Aorta (tissue), 5 donors: ENCODE measurements around the gene CTTNBP2NL. TPM values are rescaled to one million over a fixed set of nuclear protein-coding genes. Genes with fewer than 3 reads are reported as not detected.

ENCODE experiments used
- ATAC-seq: fragments of 200-7000 bp; cut with Tn5 transposase; one replicate; pipeline ENCODE4 v1.9.1; 2022; ENCODE audit warnings: moderate library complexity; ENCODE audit not compliant: low FRiP score
- DNase-seq, 2 donors: peaks; one replicate each; pipeline ENCODE4 v3.0.0-alpha.2; 2020
- H3K27ac ChIP-seq, 2 donors: one replicate each; pipeline ENCODE4 v1.5.1; 2013; ENCODE audit warnings: low read length in 2 of 2, mild to moderate bottlenecking in 2 of 2, moderate library complexity in 2 of 2, control low read depth in 1 of 2, inconsistent platforms in 1 of 2, low read depth in 1 of 2
- H3K27me3 ChIP-seq, 2 donors: one replicate each; pipeline ENCODE4 v1.6.1; 2013; ENCODE audit warnings: control low read depth in 1 of 2, low read length in 1 of 2, mild to moderate bottlenecking in 1 of 2, moderate library complexity in 1 of 2; ENCODE audit not compliant: insufficient read depth in 2 of 2, control insufficient read depth in 1 of 2
- H3K36me3 ChIP-seq, 2 donors: one replicate each; pipeline ENCODE4 v1.6.1; 2013; ENCODE audit warnings: control low read depth in 1 of 2, low read length in 1 of 2, mild to moderate bottlenecking in 1 of 2; ENCODE audit not compliant: insufficient read depth in 2 of 2, control insufficient read depth in 1 of 2
- H3K4me1 ChIP-seq, 2 donors: one replicate each; pipeline ENCODE4 v1.6.1; 2013; ENCODE audit warnings: low read length in 2 of 2, control low read depth in 1 of 2, mild to moderate bottlenecking in 1 of 2, moderate library complexity in 1 of 2; ENCODE audit not compliant: insufficient read depth in 2 of 2, control insufficient read depth in 1 of 2
- H3K4me3 ChIP-seq, 2 donors: one replicate each; pipeline ENCODE4 v1.5.1; 2013; ENCODE audit warnings: low read length in 2 of 2, control low read depth in 1 of 2, mild to moderate bottlenecking in 1 of 2
- H3K9me3 ChIP-seq: one replicate; pipeline ENCODE4 v1.6.1; 2013; ENCODE audit warnings: mild to moderate bottlenecking, low read length; ENCODE audit not compliant: control insufficient read depth
- WGBS, 2 donors: extraction: QIAGEN DNeasy Blood & Tissue Kit; methylation state at CpG; one replicate each; pipeline ENCODE4 v1.1.7; 2013; 5-methylcytosine and 5-hydroxymethylcytosine counted together
- intact Hi-C, 2 donors: fragments of 100-400 bp; cut with DNase I; formaldehyde crosslinking; loops; one replicate each; pipeline versions ENCODE4 v1.14.2 to v1.15.0; 2022
- polyA plus RNA-seq, 2 donors: library from polyadenylated mRNA; stranded (reverse); fragments of 200-250 nt; gene quantifications; one replicate each; pipeline ENCODE4 v1.2.3, GENCODE V29; 2013
- total RNA-seq, 2 donors: library from RNA; stranded (reverse); fragmentation: NEBNext Ultra II Directional; extraction: Animal tissue kit (Norgen Biotek cat#: 25700); gene quantifications; one replicate each; pipeline ENCODE4 v1.2.1, GENCODE V29; 2021
- donor health status: healthy with polysubstance abuse.
- donor health status: Bipolar disorder and iron deficiency.
- donor health status: DM: no; HTN: no; CAD: no.
- donor health status: DM: no; HTN: no; CAD: no.
- donor health status: DM: yes; HTN: yes; CAD: no.

CTTNBP2NL gene
- total and polyA plus RNA-seq, 4 donors = 7.9 to 65.8 (median 34.4) TPM

DNA sequence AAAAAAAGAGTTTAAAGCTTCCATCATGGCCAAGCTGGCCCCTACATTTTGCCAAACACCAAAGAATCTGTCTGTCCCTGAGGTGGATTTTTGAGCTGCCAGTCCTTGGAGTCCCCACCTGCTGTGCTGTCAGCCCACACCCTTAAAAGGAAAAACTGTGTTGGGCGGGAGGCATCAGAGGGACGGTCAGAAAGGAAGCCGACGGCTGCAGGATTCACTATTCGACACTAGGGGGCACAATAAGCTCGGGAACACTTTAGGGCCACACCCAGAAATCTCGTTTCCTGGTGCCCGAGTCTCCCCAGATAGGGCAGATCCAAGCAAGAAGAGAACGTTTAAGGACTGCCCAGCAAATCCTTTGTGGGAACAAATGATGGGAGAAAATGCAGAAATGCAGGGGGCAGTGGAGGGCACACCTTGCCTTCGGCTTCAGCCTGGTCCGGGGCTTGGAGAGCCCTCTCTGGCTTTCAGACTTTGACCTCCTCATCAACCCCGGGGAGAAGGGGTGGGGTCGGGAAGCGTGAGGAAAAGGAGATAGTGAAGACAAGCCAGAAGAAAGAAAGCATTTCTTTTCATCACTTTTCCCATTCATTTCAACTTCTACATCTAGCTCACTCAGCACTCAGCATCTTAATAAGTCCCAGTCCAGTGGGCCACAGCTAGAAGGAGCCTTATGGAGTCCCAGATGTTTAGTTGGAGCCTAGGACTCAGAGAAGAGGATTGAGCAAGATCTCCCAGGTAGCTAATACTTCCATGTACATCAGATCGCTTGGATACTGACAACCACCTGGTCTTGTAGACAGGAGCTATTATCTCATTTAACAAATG lies 5.0 kb upstream of the CTTNBP2NL start:
- Histone ChIP-seq H3K4me1 (peaks cover 0 to 4% of the 10 kb centered on the region in 2 donors), H3K4me3 (peak overlapping the region; percentile 48 to 49), H3K36me3 (no peaks in the 10 kb centered on the region), H3K27ac (peak overlapping the region; percentile 48 to 73), H3K27me3 (no peaks in the 10 kb centered on the region), H3K9me3 (no peaks in the 10 kb centered on the region)
- peak; percentile 93 for ATAC-seq
- intact Hi-C loops = loop anchor here (1.0 to 5.0 kb wide), 3 partner anchors 75 to 316 kb away; partner anchors contain the start of genes CAPZA1 (in 1 of the 2), RHOC (in 1 of the 2) and ST7L (in 1 of the 2)
- 3% methylated on average over 14 to 15 of the region's 15 CpGs for WGBS, 2 donors
- peak; percentile 92 to 93 for DNase-seq

DNA sequence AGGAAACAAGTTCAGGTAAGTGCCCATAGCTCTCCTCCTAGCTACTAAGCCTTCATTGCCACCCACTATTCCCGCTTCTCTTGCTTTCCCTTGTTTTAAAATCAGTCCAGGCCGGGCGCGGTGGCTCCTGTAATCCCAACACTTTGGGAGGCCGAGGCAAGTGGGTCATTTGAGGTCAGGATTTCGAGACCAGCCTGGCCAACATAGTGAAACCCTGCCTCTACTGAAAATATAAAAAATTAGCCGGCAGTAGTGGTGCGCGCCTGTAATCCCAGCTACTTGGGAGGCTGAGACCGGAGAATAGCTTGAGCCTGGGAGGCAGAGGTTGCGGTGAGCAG lies 4.4 kb upstream of the CTTNBP2NL start:
- H3K27me3 ChIP-seq = no peaks in the 10 kb centered on the region
- no peak for ATAC-seq
- no peaks in the 10 kb centered on the region for H3K9me3 ChIP-seq
- H3K4me1 ChIP-seq = peaks cover 0 to 4% of the 10 kb centered on the region in 2 donors
- DNase-seq = peak in 1 of 2 donors; percentile 74
- intact Hi-C loops = loop anchor here (1.0 to 5.0 kb wide), 3 partner anchors 75 to 316 kb away; partner anchors contain the start of genes CAPZA1 (in 1 of the 2), RHOC (in 1 of the 2) and ST7L (in 1 of the 2)
- WGBS, 2 donors = 80 to 83% methylated on average over 11 of the region's 11 CpGs
- H3K27ac ChIP-seq = peak overlapping the region; percentile 48 to 73
- peak overlapping the region in 1 of 2 donors; percentile 48 for H3K4me3 ChIP-seq
- H3K36me3 ChIP-seq = no peaks in the 10 kb centered on the region

DNA sequence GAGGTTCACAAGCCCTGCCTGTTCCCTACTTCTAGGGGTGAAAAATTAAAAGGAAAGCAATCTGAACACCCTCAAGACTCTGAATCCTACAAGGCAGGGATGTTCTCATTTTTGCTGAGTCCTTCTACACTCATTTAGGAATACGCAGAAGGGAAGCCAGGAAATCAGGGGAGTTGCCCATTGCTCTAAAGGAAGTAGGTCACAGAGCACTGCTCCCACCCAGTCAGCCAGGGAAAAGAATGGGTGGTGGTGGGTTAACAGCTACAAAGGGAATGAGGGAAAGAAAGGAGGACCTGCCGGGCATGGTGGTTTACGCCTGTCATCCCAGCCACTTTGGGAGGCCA lies 2.4 kb upstream of the CTTNBP2NL start:
- no peaks in the 10 kb centered on the region for H3K9me3 ChIP-seq
- H3K27me3 ChIP-seq = no peaks in the 10 kb centered on the region
- intact Hi-C loops = loop anchor here (5.0 kb wide), 2 partner anchors 224 to 314 kb away; partner anchors contain the start of genes CAPZA1 (in 1 of the 2), RHOC (in 1 of the 2) and ST7L (in 1 of the 2)
- WGBS, 2 donors = 31 to 34% methylated on average over 3 of the region's 3 CpGs
- H3K27ac ChIP-seq = peak overlapping the region; percentile 81 to 98
- H3K36me3 ChIP-seq = no peaks in the 10 kb centered on the region
- H3K4me1 ChIP-seq = peaks cover 4 to 7% of the 10 kb centered on the region in 2 donors
- DNase-seq (peak in 1 of 2 donors; percentile 56), ATAC-seq (no peak)
- no peak overlapping the region for H3K4me3 ChIP-seq

DNA sequence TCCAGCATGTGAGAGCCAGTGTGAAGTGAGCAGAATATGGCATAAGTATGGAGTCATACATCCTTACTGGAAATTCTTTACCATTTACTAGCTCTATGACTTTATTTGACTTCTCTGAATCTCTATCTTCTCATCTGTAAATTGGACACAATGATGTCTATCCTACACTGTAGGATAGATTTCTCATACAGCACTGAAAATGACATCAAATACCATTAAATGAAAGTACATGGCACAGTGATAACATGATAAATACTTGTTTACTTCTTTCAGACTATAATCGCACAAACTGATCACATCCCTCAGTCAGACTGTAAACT lies 1.3 kb upstream of the CTTNBP2NL start:
- DNase-seq (no peak), ATAC-seq (no peak)
- intact Hi-C loops = loop anchor here (5.0 kb wide), 2 partner anchors 223 to 313 kb away; partner anchors contain the start of genes CAPZA1 (in 1 of the 2), RHOC (in 1 of the 2) and ST7L (in 1 of the 2)
- Histone ChIP-seq H3K4me3 (peak overlapping the region in 1 of 2 donors; percentile 15), H3K9me3 (no peaks in the 10 kb centered on the region), H3K27me3 (no peaks in the 10 kb centered on the region), H3K4me1 (peaks cover 4 to 7% of the 10 kb centered on the region in 2 donors), H3K27ac (peak overlapping the region; percentile 100), H3K36me3 (no peaks in the 10 kb centered on the region)
- 80 to 85% methylated on average over 1 of the region's 1 CpG for WGBS, 2 donors

DNA sequence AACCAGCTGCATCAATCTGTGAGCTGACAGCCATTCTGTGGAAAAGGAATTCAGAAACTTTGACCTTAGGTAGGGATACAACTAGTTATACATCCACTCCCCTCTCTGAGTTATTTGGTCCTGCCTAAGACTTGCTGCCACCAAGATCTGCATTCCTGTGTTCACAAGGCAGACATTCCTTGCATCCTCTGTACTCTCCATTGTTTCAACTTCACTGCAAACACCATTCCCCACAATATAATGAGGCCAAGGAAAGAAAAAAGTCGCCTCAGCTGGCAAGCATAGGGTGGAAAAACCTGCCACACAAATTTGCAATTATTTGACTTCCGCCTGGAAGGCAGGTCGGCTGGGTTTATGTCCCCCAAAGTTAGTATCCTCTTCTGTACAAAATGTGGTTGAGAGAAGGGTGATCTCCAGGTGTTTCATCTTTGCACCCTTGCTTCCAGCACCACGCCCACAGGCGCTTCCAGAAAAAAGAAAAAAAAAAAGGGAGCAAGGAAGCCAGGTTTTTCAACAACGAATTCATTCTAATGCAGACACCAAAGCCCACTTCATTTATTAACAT lies 676 bp upstream of the CTTNBP2NL start:
- DNase-seq (no peak), ATAC-seq (no peak)
- Histone ChIP-seq H3K4me1 (peaks cover 4 to 7% of the 10 kb centered on the region in 2 donors), H3K4me3 (peak overlapping the region; percentile 63 to 93), H3K27me3 (no peaks in the 10 kb centered on the region), H3K9me3 (no peaks in the 10 kb centered on the region), H3K27ac (peak overlapping the region; percentile 8 to 91), H3K36me3 (no peaks in the 10 kb centered on the region)
- intact Hi-C loops = no loop called here
- 7 to 8% methylated on average over 6 of the region's 6 CpGs for WGBS, 2 donors

DNA sequence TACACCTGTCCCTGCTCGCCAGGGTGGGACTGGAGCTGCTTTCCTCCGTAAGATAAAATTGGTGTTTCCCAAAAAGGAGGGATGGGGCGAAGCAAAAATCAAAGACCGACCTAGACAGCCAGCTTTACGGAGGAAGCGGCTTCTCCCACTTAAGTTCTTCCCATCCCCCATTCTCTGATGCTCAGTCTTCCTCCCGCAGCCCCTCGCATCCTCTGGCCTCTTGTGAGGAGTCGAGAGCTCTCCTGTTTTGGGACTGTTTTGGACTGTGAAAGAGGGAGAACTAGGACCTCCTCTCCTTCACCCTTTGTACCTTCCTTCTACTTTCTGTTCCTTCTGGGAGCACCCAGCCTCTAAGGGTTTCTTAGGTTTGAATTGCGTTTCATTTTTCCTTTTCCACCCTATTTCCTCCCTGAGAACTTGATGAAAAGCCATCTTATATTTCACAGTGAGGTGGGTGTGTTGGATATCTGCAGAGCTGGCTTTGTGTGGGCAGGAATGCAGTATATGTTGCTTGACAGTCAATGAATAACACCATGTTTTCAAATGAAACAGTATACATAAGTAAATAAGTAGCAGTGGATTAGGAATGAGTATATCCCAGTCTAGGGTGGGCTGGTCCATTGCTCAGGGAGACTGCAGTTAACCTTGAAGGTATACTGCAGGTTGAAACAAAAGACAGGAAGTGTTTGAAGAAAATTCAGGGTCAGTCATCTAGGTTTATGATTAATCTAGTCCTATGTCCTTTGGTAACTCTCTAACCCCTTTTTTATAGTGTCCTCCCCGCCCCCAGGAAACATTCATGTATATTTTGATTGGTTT lies 848 bp downstream of the CTTNBP2NL start:
- Histone ChIP-seq H3K27me3 (no peaks in the 10 kb centered on the region), H3K4me1 (peaks cover 4 to 7% of the 10 kb centered on the region in 2 donors), H3K36me3 (no peaks in the 10 kb centered on the region), H3K9me3 (no peaks in the 10 kb centered on the region), H3K4me3 (peak overlapping the region; percentile 48 to 93), H3K27ac (no peak overlapping the region)
- 6 to 7% methylated on average over 11 of the region's 11 CpGs for WGBS, 2 donors
- no peak for DNase-seq
- intact Hi-C loops = loop anchor here (2.0 kb wide), 2 partner anchors 68 to 310 kb away; partner anchors contain the start of gene RHOC (in 1 of the 2)
- no peak for ATAC-seq

DNA sequence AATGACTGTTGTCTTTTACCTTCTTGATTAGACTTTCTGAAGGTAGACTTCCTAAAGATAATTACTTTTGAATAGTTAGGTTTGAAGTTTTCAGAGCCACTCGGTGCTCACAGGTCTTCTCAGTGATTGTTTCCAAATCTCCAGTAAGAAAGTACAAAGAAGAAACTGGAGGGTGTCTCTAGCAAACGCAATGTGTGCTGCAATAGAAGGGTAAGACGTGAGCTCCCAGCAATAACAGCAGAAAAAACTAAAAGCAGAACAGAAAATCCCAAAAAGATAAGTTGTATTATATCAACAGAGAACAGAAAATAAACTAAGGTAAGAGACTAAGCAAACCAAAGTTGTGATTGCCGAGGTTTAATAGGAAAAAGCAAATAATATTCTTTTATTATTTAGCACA lies 1.8 kb downstream of the CTTNBP2NL start:
- Histone ChIP-seq H3K27ac (no peak overlapping the region), H3K27me3 (no peaks in the 10 kb centered on the region), H3K36me3 (no peaks in the 10 kb centered on the region), H3K4me1 (peaks cover 4 to 11% of the 10 kb centered on the region in 2 donors), H3K9me3 (no peaks in the 10 kb centered on the region), H3K4me3 (no peak overlapping the region)
- intact Hi-C loops = loop anchor here (2.0 kb wide), 2 partner anchors 67 to 309 kb away; partner anchors contain the start of gene RHOC (in 1 of the 2)
- ATAC-seq (no peak), DNase-seq (no peak)
- 39 to 52% methylated on average over 4 of the region's 4 CpGs for WGBS, 2 donors

DNA sequence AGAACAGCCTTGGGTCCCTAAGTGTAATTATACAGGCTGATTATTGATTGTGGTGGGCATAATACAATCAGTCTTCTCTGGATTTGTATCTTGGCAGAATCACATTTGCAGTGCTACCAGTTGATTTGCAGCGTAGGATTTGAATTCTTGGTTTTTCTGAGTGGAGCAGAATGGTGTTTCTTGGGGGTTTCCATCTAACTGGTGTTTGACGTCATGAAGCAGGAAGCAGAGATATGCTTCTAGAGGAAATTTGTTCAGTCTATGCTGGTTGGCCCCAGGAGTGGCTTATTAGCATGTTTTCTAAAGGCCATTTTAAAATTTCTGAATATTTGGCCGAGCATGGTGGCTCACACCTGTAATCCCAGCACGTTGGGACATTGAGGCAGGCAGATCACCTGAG lies 3.4 kb downstream of the CTTNBP2NL start:
- Histone ChIP-seq H3K4me1 (peaks cover 2 to 16% of the 10 kb centered on the region in 2 donors), H3K9me3 (no peaks in the 10 kb centered on the region), H3K27me3 (no peaks in the 10 kb centered on the region), H3K4me3 (no peak overlapping the region), H3K36me3 (no peaks in the 10 kb centered on the region), H3K27ac (no peak overlapping the region)
- WGBS, 2 donors = 84% methylated on average over 4 of the region's 4 CpGs
- ATAC-seq (no peak), DNase-seq (no peak)
- intact Hi-C loops = no loop called here
